HG03520 (cell line): ENCODE data around the gene DUS2.
"Not testable (repeated sequence)": the region's sequence is repeated elsewhere in the genome, so short reads cannot be mapped to it uniquely, and the experiment has no call there.

Experiments used
- ATAC-seq: cut with Tn5 transposase; IDR thresholded peaks from one replicate; pipeline ENCODE4 v1.9.1; 2021; ENCODE audit warnings: mild to moderate bottlenecking, moderate library complexity; ENCODE audit not compliant: unreplicated experiment

The DUS2 gene

GRCh38 chr16:68116256-68116867 is 93.3 kb downstream of the DUS2 start:
- ATAC-seq, result no peak

DNA sequence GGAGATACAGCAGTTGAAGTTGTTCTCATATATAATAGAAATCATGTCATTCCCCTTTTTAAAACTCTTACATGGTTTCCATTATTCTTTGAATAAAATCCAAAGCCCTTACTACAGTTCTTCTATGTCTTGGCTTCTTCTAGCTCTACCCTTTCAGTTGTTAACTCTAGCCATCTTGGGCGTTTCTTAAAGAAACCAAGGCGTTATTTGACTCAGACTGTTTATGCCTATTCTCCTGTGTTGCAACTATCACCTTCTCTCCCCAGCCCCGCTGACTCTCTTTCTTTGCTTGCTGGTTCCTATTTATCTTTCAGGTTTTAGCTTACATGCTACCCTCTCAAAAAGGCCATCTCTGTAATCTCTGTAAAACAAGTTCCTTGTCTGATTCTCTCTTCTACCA is 94.8 kb downstream of the DUS2 start:
- no peak for ATAC-seq

- not testable (repeated sequence) for ATAC-seq
Measured at GRCh38 chr16:68118954-68119353, 95.9 kb downstream of the DUS2 start.

- not testable (repeated sequence) for ATAC-seq
Measured at GRCh38 chr16:68120496-68120895, 97.4 kb downstream of the DUS2 start.

- ATAC-seq, result no peak
Measured at GRCh38 chr16:68126395-68126794, 103.3 kb downstream of the DUS2 start.

DNA sequence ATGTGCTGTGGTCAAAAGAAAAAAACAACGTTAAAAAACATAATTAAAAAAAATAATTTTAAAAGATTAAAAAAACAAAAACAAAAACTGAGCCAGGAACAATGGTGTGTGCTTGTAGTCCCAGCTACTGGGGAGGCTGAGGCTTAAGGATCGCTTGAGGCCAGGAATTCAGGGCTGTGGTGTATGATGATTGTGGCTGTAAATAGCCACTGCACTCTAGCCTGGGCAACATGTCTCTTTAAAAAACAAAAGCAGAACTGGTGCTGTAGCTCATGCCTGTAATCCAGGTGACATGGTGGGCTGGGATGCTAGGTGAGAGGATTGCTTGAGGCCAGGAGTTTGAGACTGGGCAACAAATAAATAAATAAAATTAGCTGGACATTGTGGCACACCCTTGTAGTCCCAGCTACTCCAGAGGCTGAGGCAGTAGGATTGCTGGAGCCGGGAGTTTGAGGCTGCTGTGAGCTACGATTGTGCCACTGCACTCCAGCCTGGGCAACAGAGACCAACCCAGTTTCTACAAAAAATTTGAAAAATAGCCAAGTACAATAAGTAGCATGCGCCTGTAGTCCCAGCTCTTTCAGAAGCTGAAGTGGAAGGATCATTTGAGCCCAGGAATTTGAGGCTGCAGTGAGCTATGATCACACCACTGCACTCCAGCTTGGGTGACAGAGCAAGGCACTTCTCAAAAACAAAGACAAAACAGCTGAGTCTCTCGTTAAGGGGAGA is 105.7 kb downstream of the DUS2 start:
- ATAC-seq, result no peak
